Measurements from ENCODE around the gene AEBP2. TPM values are rescaled to one million over a fixed set of nuclear protein-coding genes. Genes with fewer than 3 reads are reported as not detected.

The AEBP2 gene
- total and polyA plus RNA-seq, 2 of the 4 experiments (the other 2 are of a cell fraction): 15.5 to 21.7 TPM

GRCh38 chr12:19490908-19491307 is 51.6 kb downstream of the AEBP2 start:
- Histone ChIP-seq H3K4me1 (ENCODE audit: control insufficient read depth, insufficient read depth, low read length) (peaks cover 1% of the 10 kb centered on the region; the same call in 1 of the 2 replicates), H3K14ac (replicated peaks; ENCODE audit: low read depth, low read length) (no peak overlapping the region), H4K8ac (ENCODE audit: low read depth in 2 of 2, low read length in 2 of 2) (no peak overlapping the region), H4K5ac (ENCODE audit: low read depth, low read length) (no peak overlapping the region), H2AK9ac (replicated peaks; ENCODE audit: low read depth, low read length, poor library complexity) (no peak overlapping the region), H3K36me3 (ENCODE audit: control insufficient read depth, insufficient read depth, low read length) (peaks cover 23% of the 10 kb centered on the region), H2AFZ (replicated peaks; ENCODE audit: low read length, poor library complexity) (no peak overlapping the region), H3K27ac (ENCODE audit: insufficient read depth, low read length) (no peak overlapping the region), H3K9me3 (ENCODE audit: control insufficient read depth, insufficient read depth, low read length) (no peaks in the 10 kb centered on the region), H3K27me3 (ENCODE audit: control insufficient read depth, insufficient read depth, low read length) (no peaks in the 10 kb centered on the region), H3K56ac (ENCODE audit: extremely low read depth, insufficient read depth, low read length) (no peak overlapping the region), H3K9me1 (ENCODE audit: insufficient read depth, low read length) (peaks cover 2% of the 10 kb centered on the region; the same call in 1 of the 2 replicates), H2BK120ac (ENCODE audit: low read depth, low read length) (no peak overlapping the region), H2BK15ac (ENCODE audit: low read depth, low read length) (no peak overlapping the region), H4K91ac (ENCODE audit: insufficient read depth, low read depth, low read length) (no peak overlapping the region), H3K18ac (ENCODE audit: low read depth, low read length) (no peak overlapping the region), H3K9ac (ENCODE audit: low read depth, low read length) (no peak overlapping the region), H4K20me1 (ENCODE audit: insufficient read depth, low read length) (peaks cover 41% of the 10 kb centered on the region), H2AK5ac (ENCODE audit: low read depth, low read length) (no peak overlapping the region), H3K79me1 (ENCODE audit: low read depth in 1 of 2, low read length in 2 of 2) (peaks cover 14 to 72% of the 10 kb centered on the region in 2 experiments), H3K4me3 (ENCODE audit: insufficient read depth, low read depth, low read length) (no peak overlapping the region), H3K4ac (ENCODE audit: low read depth, low read length) (no peak overlapping the region), H2BK5ac (ENCODE audit: low read depth, low read length, poor library complexity, severe bottlenecking) (no peak overlapping the region), H3K4me2 (ENCODE audit: low read depth, low read length) (no peak overlapping the region), H3K23ac (ENCODE audit: low read depth, low read length) (no peak overlapping the region), H2BK20ac (ENCODE audit: low read depth, low read length) (no peak overlapping the region)
- WGBS, 2 experiments (ENCODE audit: extremely low coverage in 2 of 2, insufficient read length in 1 of 2): no CpG with 5 or more reads among the region's 3 CpGs
- no TSS peak for BruUV-seq (replicated peaks)
- in situ Hi-C loops (cut with MboI; ENCODE audit: low sequenced_read_pairs): no loop called here
- DNase-seq: no peak
- TF ChIP-seq FOS (IDR thresholded peaks at IDR 0.05; ENCODE audit: low read depth, low read length): no peak
- no peak for TF ChIP-seq SMC3 (IDR thresholded peaks at IDR 0.05; ENCODE audit: low read depth, low read length)
- TF ChIP-seq POLR2A (IDR thresholded peaks at IDR 0.05; ENCODE audit: low read depth, low read length): no peak
- TF ChIP-seq USF2 (IDR thresholded peaks at IDR 0.05; ENCODE audit: low read depth, low read length): no peak
- TF ChIP-seq RFX5 (IDR thresholded peaks at IDR 0.05; ENCODE audit: low read depth, low read length): no peak
- TF ChIP-seq NFE2L2 (IDR thresholded peaks at IDR 0.05; ENCODE audit: low read depth, low read length): no peak
- no peak for TF ChIP-seq RCOR1 (IDR thresholded peaks at IDR 0.05; ENCODE audit: insufficient replicate concordance, low read length)
- no peak for TF ChIP-seq CHD1 (IDR thresholded peaks at IDR 0.05; ENCODE audit: low read depth, low read length)
- no peak for TF ChIP-seq MXI1 (IDR thresholded peaks at IDR 0.05; ENCODE audit: borderline replicate concordance, low read depth, low read length)
- TF ChIP-seq BHLHE40 (IDR thresholded peaks at IDR 0.05; ENCODE audit: low read depth, low read length): no peak
- no peak for TF ChIP-seq MAFK (IDR thresholded peaks at IDR 0.05; ENCODE audit: low read depth, low read length)
- TF ChIP-seq MAZ (IDR thresholded peaks at IDR 0.05; ENCODE audit: borderline replicate concordance, low read depth, low read length): no peak
- TF ChIP-seq RAD21 (IDR thresholded peaks at IDR 0.05; ENCODE audit: low read length): no peak
- TF ChIP-seq CEBPB (IDR thresholded peaks at IDR 0.05; ENCODE audit: low read depth, low read length): no peak
- intact Hi-C loops (cut with micrococcal nuclease): no loop called here
- no peak for ATAC-seq (ENCODE audit: low read depth)
- ChIA-PET CTCF (no interaction called here), POLR2A (ENCODE audit: unreplicated experiment) (no interaction called here)
- dilution Hi-C loops (cut with HindIII; ENCODE audit: low sequenced_read_pairs, unreplicated experiment): no loop called here

Measured in IMR-90 (cell line).